ENCODE measurements around the gene TBCCD1. TPM values are rescaled to one million over a fixed set of nuclear protein-coding genes. Genes with fewer than 3 reads are reported as not detected.

The TBCCD1 gene
- total RNA-seq, 1 donor = 15.6 TPM

GRCh38 chr3:186523022-186523421 lies 44.1 kb downstream of the TBCCD1 start:
- Histone ChIP-seq H3K27me3 (ENCODE audit: insufficient read depth, low read length) (peaks cover 24% of the 10 kb centered on the region), H4K20me1 (ENCODE audit: insufficient read depth, low read length) (no peaks in the 10 kb centered on the region), H3K79me2 (ENCODE audit: insufficient read depth, low read length) (no peaks in the 10 kb centered on the region), H3K4me1 (ENCODE audit: insufficient read depth, low read length) (no peaks in the 10 kb centered on the region), H2AFZ (ENCODE audit: low read length) (no peak overlapping the region), H3K4me3 (ENCODE audit: insufficient read depth, low read length) (no peak overlapping the region), H3K9me3 (ENCODE audit: low read depth, low read length) (no peaks in the 10 kb centered on the region), H3K27ac (ENCODE audit: low read depth, low read length) (no peak overlapping the region), H3K4me2 (ENCODE audit: insufficient read depth, low read length) (no peak overlapping the region), H3K36me3 (ENCODE audit: insufficient read depth, low read length) (no peaks in the 10 kb centered on the region)
- no peak for DNase-seq (ENCODE audit: insufficient read length, low spot score, missing footprints)
- no peak for TF ChIP-seq CTCF (IDR thresholded peaks at IDR 0.05; ENCODE audit: extremely low read depth, low read depth, low read length)

GRCh38 chr3:186520957-186521842 lies 45.9 kb downstream of the TBCCD1 start:
- no peak for DNase-seq (ENCODE audit: insufficient read length, low spot score, missing footprints)
- peak overlapping the region; percentile 47 for H2AFZ ChIP-seq (ENCODE audit: low read length)
- H3K4me2 ChIP-seq (ENCODE audit: insufficient read depth, low read length) = no peak overlapping the region
- H3K4me3 ChIP-seq (ENCODE audit: insufficient read depth, low read length) = no peak overlapping the region
- no peaks in the 10 kb centered on the region for H3K79me2 ChIP-seq (ENCODE audit: insufficient read depth, low read length)
- H3K27me3 ChIP-seq (ENCODE audit: insufficient read depth, low read length) = peaks cover 22% of the 10 kb centered on the region
- no peak overlapping the region for H3K27ac ChIP-seq (ENCODE audit: low read depth, low read length)
- H3K4me1 ChIP-seq (ENCODE audit: insufficient read depth, low read length) = no peaks in the 10 kb centered on the region
- no peaks in the 10 kb centered on the region for H3K36me3 ChIP-seq (ENCODE audit: insufficient read depth, low read length)
- H3K9me3 ChIP-seq (ENCODE audit: low read depth, low read length) = no peaks in the 10 kb centered on the region
- H4K20me1 ChIP-seq (ENCODE audit: insufficient read depth, low read length) = no peaks in the 10 kb centered on the region
- no peak for TF ChIP-seq CTCF (IDR thresholded peaks at IDR 0.05; ENCODE audit: extremely low read depth, low read depth, low read length)

- no peaks in the 10 kb centered on the region for H3K4me1 ChIP-seq (ENCODE audit: insufficient read depth, low read length)
- no peak for DNase-seq (ENCODE audit: insufficient read length, low spot score, missing footprints)
- no peaks in the 10 kb centered on the region for H3K79me2 ChIP-seq (ENCODE audit: insufficient read depth, low read length)
- no peak overlapping the region for H3K27ac ChIP-seq (ENCODE audit: low read depth, low read length)
- no peak overlapping the region for H3K4me3 ChIP-seq (ENCODE audit: insufficient read depth, low read length)
- H4K20me1 ChIP-seq (ENCODE audit: insufficient read depth, low read length) = no peaks in the 10 kb centered on the region
- H3K36me3 ChIP-seq (ENCODE audit: insufficient read depth, low read length) = no peaks in the 10 kb centered on the region
- no peak overlapping the region for H3K4me2 ChIP-seq (ENCODE audit: insufficient read depth, low read length)
- no peak overlapping the region for H2AFZ ChIP-seq (ENCODE audit: low read length)
- no peak for TF ChIP-seq CTCF (IDR thresholded peaks at IDR 0.05; ENCODE audit: extremely low read depth, low read depth, low read length)
- H3K9me3 ChIP-seq (ENCODE audit: low read depth, low read length) = no peaks in the 10 kb centered on the region
- H3K27me3 ChIP-seq (ENCODE audit: insufficient read depth, low read length) = peaks cover 23% of the 10 kb centered on the region
These were observed 46.7 kb downstream of the TBCCD1 start for GRCh38 chr3:186520431-186520830.

- Histone ChIP-seq H4K20me1 (ENCODE audit: insufficient read depth, low read length) (no peaks in the 10 kb centered on the region), H3K4me3 (ENCODE audit: insufficient read depth, low read length) (no peak overlapping the region), H3K36me3 (ENCODE audit: insufficient read depth, low read length) (no peaks in the 10 kb centered on the region), H3K4me2 (ENCODE audit: insufficient read depth, low read length) (no peak overlapping the region), H3K27ac (ENCODE audit: low read depth, low read length) (no peak overlapping the region), H3K27me3 (ENCODE audit: insufficient read depth, low read length) (peaks cover 30% of the 10 kb centered on the region), H3K4me1 (ENCODE audit: insufficient read depth, low read length) (no peaks in the 10 kb centered on the region), H3K79me2 (ENCODE audit: insufficient read depth, low read length) (no peaks in the 10 kb centered on the region), H3K9me3 (ENCODE audit: low read depth, low read length) (no peaks in the 10 kb centered on the region), H2AFZ (ENCODE audit: low read length) (no peak overlapping the region)
- no peak for DNase-seq (ENCODE audit: insufficient read length, low spot score, missing footprints)
- no peak for TF ChIP-seq CTCF (IDR thresholded peaks at IDR 0.05; ENCODE audit: extremely low read depth, low read depth, low read length)
These were observed 48.0 kb downstream of the TBCCD1 start for GRCh38 chr3:186519021-186519658.
